ENCODE results near the gene RASD1.

RASD1 gene

DNA sequence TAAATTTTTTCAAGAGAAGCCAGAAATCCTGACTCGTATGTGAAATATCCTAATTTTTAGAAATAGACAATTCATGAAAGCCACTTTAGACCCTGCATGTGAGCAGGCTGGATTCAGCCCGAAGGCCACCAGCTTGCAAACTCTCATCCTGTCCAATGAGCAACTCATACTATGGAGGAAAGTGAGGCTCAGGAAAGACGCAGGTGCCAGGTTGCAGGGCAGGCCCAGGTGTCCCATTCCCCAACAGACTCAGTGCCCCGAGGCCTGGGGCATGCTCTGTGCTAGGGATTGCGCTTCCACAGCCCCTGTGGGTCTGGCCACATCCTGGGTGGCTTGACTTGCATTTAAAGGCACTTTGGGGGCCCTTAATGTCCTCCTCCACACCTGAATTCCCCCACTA, 16.7 kb upstream of the RASD1 start:
- no peak for DNase-seq (ENCODE audit: low spot score)
- TF ChIP-seq, protein P1, sequence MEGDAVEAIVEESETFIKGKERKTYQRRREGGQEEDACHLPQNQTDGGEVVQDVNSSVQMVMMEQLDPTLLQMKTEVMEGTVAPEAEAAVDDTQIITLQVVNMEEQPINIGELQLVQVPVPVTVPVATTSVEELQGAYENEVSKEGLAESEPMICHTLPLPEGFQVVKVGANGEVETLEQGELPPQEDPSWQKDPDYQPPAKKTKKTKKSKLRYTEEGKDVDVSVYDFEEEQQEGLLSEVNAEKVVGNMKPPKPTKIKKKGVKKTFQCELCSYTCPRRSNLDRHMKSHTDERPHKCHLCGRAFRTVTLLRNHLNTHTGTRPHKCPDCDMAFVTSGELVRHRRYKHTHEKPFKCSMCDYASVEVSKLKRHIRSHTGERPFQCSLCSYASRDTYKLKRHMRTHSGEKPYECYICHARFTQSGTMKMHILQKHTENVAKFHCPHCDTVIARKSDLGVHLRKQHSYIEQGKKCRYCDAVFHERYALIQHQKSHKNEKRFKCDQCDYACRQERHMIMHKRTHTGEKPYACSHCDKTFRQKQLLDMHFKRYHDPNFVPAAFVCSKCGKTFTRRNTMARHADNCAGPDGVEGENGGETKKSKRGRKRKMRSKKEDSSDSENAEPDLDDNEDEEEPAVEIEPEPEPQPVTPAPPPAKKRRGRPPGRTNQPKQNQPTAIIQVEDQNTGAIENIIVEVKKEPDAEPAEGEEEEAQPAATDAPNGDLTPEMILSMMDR (IDR thresholded peaks at IDR 0.05; ENCODE audit: extremely low read depth, missing control alignments), result no peak

DNA sequence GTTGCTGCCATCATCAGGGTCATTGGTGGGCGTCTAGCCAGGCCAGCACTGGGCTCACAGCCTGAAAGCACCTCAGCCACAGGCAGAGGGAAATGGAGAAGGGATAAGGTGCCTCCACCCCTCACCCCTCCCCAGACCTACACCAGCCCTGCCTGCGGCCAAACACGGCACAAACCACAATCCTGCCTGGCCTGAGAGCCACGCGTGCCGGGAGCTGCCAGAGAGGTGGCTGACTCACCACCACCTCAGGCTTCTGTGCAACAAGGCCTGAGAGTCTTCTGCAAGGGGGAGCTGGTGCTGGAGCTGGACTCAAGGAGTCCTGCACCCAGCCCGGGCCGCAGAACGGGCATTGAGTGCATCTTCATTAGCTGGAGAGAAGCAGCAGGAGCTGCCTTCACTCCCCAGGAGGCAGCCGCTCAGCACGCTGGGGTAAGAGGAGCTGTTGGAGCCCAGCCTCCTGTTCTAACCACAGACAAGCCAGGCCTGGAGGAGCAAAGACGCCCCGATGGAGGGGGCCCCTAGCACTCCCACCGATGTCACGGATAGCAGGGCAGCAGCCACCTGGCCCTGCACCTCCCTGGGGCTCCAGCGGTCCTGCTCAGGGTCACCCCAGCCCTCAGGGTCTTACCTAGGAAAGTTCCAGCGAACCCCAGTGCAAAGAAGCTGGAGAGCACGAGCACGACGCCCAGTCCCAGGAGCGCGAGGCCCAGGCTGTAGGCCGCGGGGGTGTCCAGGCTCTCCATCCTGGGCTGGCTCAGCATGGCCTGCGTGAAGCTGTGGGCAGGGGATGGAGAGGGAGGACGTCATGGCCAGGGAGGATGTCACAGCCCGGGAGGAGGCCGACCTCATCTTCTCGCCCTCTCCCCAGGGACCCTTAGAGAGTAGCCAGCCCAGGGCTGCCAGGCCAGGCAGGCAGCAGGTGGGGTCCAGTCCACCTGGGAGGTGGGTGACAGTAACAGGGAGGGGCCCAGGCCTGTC, 16.0 kb upstream of the RASD1 start:
- TF ChIP-seq, protein P1 (IDR thresholded peaks at IDR 0.05; ENCODE audit: extremely low read depth, missing control alignments), result no peak
- no peak for DNase-seq (ENCODE audit: low spot score)

DNA sequence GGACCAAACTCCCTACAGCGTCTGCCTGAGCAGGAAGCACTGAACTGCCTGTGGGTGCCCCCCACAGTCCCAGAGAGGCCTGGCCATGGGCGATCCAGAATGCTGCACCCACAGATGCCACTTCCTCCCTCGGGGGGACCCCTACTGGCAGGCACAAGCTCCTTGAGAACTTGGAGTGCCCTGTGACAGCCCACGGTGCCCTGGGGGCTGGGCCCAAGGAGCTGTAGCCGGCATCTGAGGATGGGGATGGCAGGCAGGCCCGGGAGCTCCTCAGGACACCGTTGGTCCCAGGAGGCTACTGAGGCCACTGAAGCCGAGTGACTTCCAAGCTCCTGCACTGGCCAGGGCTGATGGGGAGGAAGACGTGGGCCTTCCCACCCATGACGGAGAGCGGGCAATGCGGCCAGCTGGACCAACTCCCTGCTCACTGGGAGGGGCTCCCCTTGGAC, 15.1 kb upstream of the RASD1 start:
- TF ChIP-seq, protein P1 (IDR thresholded peaks at IDR 0.05; ENCODE audit: extremely low read depth, missing control alignments), result no peak
- no peak for DNase-seq (ENCODE audit: low spot score)

DNA sequence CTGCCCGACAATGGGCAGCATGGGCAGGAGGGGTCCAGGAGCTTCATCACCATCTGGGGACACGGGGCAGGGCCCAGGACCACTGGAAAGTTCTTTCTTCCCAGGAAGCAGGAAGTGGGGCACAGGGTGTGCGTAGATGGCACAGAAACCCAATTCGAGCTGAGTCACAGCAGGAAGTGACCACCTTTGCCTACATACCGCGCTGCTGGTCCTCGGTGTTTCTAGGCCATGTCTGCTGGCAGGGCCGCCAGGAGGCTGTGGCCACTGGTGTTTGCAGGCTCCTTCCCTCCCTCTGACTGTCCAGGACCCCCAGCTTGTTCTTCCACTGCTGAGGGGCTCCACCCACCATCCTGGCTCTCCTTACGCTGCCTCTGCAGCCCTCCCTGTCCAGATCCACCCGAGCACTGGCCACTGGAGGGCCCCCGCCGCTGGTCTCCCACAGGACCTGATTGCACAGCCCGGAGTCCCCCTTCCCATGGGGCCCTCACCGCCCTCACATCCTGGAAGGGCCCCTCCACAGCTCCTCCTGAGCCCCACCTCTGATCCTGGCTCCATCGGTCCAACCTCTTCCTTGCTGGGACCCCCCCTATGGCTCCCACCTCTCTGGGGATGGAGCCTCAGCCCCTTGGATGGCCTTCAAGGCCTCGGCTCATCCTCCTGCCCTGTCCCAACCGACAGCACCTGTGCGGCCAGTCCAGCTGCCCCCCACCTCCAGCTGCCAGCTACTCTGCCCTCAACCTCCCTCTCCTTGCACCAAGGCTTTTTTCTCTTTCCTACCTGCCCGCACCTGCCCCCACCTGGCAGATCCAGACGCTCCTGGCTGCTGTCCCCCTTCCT, 14.5 kb upstream of the RASD1 start:
- TF ChIP-seq, protein P1 (IDR thresholded peaks at IDR 0.05; ENCODE audit: extremely low read depth, missing control alignments), result no peak
- no peak for DNase-seq (ENCODE audit: low spot score)

DNA sequence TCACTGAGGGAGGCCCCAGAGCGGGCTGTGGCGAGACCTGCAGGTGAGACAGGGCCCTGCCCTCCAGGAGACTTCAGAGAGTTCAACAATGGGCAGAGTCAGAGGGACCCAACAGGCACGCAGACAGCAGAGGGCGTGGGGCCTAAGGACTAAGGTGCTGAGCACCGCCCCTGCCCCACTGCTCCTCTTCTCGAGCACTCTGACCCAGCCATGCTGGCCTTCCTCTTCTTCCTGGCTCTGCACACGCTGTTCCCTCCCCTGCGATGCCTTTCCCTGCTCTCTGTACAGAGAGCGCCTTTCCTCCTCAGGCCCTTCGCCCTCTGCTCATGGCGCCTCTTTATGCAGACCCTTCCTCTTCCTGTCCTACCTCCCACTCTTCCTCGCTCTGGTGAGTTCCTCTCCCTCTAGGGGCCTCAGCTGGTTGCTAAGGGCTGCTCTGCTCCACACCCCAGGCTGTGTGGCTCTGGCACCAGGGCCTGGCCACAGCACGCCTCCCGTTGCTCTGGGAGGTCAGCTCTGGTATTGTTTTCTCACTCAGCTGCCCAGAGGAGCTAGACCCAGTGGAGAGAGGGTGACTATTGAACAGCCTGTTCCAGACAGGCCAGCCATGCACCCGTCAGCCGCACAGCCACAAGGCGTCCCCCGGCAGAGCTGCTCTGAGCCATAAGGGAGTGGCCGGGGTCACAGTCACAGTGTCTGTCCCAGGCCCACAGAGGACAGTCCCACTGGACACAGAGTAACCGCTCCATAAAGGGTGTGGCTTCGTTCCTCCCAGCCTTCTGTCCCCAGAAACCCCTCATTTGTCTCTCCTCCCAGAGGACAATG, 13.6 kb upstream of the RASD1 start:
- TF ChIP-seq, protein P1 (IDR thresholded peaks at IDR 0.05; ENCODE audit: extremely low read depth, missing control alignments), result no peak
- no peak for DNase-seq (ENCODE audit: low spot score)

DNA sequence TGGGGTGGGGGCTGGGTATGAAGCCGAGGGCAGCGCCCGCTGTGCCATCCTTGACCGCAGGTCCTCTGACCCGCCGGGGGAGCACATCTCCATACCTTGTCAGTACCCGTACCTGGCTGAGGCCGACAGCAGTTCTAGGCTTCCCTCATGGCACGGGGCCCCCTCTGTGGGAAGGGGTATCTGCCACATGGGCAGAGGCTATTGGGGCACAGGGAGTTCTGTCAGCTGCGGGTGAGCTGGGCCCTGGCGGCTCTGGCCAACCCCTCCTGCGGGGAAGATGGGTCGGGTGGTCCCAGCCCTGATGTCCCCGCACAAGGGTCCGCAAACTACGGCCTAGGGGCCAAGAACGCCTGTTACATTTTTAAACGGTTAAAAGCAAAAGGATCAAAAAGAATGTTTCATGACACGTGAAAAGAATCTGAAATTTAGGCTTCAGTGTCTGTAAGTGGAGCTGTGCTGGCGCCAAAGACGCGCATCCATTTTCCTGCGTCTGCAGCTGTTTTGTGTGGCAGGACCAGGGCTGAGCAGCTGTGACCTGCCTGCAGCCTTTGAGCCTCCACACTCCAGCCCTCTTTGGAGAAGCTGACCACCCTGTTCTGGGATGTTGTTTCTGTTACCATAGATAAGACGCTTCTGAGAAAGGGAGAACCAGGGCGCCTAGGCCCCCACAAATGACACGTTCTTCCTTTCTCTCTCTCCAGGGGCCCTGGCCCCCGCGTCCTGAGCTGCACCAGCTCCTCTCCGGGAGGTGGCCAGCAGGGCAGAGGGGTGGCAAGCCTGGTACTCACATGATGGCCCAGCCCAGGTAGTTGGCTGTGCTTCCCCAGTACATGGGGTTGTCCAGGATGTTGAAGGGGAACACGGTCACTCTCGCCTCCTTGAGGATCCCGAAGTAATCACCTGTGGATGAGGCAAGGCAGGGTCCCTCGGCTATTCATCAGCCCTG, 12.7 kb upstream of the RASD1 start:
- DNase-seq (ENCODE audit: low spot score), result no peak
- TF ChIP-seq, protein P1 (IDR thresholded peaks at IDR 0.05; ENCODE audit: extremely low read depth, missing control alignments), result no peak
